ENCODE results near the gene NEK9.

Gene NEK9

GRCh38 chr14:75101491-75101890, 25.4 kb downstream of the NEK9 start:
- H2BK120ac ChIP-seq (ENCODE audit: low read depth, low read length) = no peak overlapping the region
- no peak overlapping the region for H4K91ac ChIP-seq (ENCODE audit: low read length)
- no peak overlapping the region for H2BK15ac ChIP-seq (ENCODE audit: low read depth, poor library complexity, severe bottlenecking)
- no peak overlapping the region for H3K27ac ChIP-seq (ENCODE audit: low read length, poor library complexity, severe bottlenecking)
- no peak overlapping the region for H2AK5ac ChIP-seq (ENCODE audit: low read length, severe bottlenecking)
- H4K8ac ChIP-seq (ENCODE audit: low read length) = no peak overlapping the region
- H3K4me1 ChIP-seq (ENCODE audit: control insufficient read depth, insufficient read depth, low read depth, low read length) = no peaks in the 10 kb centered on the region
- no peak overlapping the region for H3K23ac ChIP-seq (ENCODE audit: low read length in 2 of 2)
- 94% methylated on average over 3 of the region's 4 CpGs for WGBS
- no peak overlapping the region for H3K4me3 ChIP-seq (ENCODE audit: insufficient read depth in 1 of 2, low read depth in 1 of 2, low read length in 2 of 2)
- no peak overlapping the region for H2BK12ac ChIP-seq (ENCODE audit: low read length in 2 of 2)
- no peak overlapping the region for H3K14ac ChIP-seq (ENCODE audit: low read length in 2 of 2)
- H2AFZ ChIP-seq (ENCODE audit: low read depth, low read length) = no peak overlapping the region
- no peak overlapping the region for H3K4me2 ChIP-seq (ENCODE audit: low read length, poor library complexity, severe bottlenecking)
- H3K27me3 ChIP-seq (ENCODE audit: control insufficient read depth in 1 of 2, insufficient read depth in 1 of 2, low read length in 2 of 2) = no peaks in the 10 kb centered on the region
- peaks cover 22 to 93% of the 10 kb centered on the region in 2 experiments for H3K36me3 ChIP-seq (ENCODE audit: control insufficient read depth in 1 of 2, insufficient read depth in 2 of 2, low read depth in 1 of 2, low read length in 2 of 2)
- no peak for DNase-seq
- H3K9ac ChIP-seq (ENCODE audit: low read length) = no peak overlapping the region
- H3K18ac ChIP-seq (ENCODE audit: low read depth in 1 of 2, low read length in 2 of 2) = no peak overlapping the region
- H3K79me1 ChIP-seq (replicated peaks; ENCODE audit: low read length, poor library complexity, severe bottlenecking) = peaks cover 3% of the 10 kb centered on the region
- no peak overlapping the region for H3K4ac ChIP-seq (ENCODE audit: low read depth in 1 of 2, low read length in 2 of 2)
- no peaks in the 10 kb centered on the region for H3K9me3 ChIP-seq (ENCODE audit: control insufficient read depth, low read length)
- no peak overlapping the region for H2BK5ac ChIP-seq (ENCODE audit: low read depth, low read length, poor library complexity, severe bottlenecking)

GRCh38 chr14:75098682-75099081, 28.2 kb downstream of the NEK9 start:
- H3K27ac ChIP-seq (ENCODE audit: low read length, poor library complexity, severe bottlenecking) = no peak overlapping the region
- no peak overlapping the region for H2BK5ac ChIP-seq (ENCODE audit: low read depth, low read length, poor library complexity, severe bottlenecking)
- peaks cover 2% of the 10 kb centered on the region for H3K79me1 ChIP-seq (replicated peaks; ENCODE audit: low read length, poor library complexity, severe bottlenecking)
- H3K4me1 ChIP-seq (ENCODE audit: control insufficient read depth, insufficient read depth, low read depth, low read length) = no peaks in the 10 kb centered on the region
- H2BK120ac ChIP-seq (ENCODE audit: low read depth, low read length) = no peak overlapping the region
- no peak overlapping the region for H2BK12ac ChIP-seq (ENCODE audit: low read length in 2 of 2)
- H3K4me3 ChIP-seq (ENCODE audit: insufficient read depth in 1 of 2, low read depth in 1 of 2, low read length in 2 of 2) = no peak overlapping the region
- H3K27me3 ChIP-seq (ENCODE audit: control insufficient read depth in 1 of 2, insufficient read depth in 1 of 2, low read length in 2 of 2) = no peaks in the 10 kb centered on the region
- H3K9ac ChIP-seq (ENCODE audit: low read length) = no peak overlapping the region
- no peak for DNase-seq
- no peak overlapping the region for H3K14ac ChIP-seq (ENCODE audit: low read length in 2 of 2)
- no peak overlapping the region for H4K8ac ChIP-seq (ENCODE audit: low read length)
- no peak overlapping the region for H3K4ac ChIP-seq (ENCODE audit: low read depth in 1 of 2, low read length in 2 of 2)
- no peak overlapping the region for H2AK5ac ChIP-seq (ENCODE audit: low read length, severe bottlenecking)
- 86% methylated on average over 1 of the region's 1 CpG for WGBS
- H3K23ac ChIP-seq (ENCODE audit: low read length in 2 of 2) = no peak overlapping the region
- H3K36me3 ChIP-seq (ENCODE audit: control insufficient read depth in 1 of 2, insufficient read depth in 2 of 2, low read depth in 1 of 2, low read length in 2 of 2) = peaks cover 19 to 82% of the 10 kb centered on the region in 2 experiments
- H3K9me3 ChIP-seq (ENCODE audit: control insufficient read depth, low read length) = no peaks in the 10 kb centered on the region
- no peak overlapping the region for H2BK15ac ChIP-seq (ENCODE audit: low read depth, poor library complexity, severe bottlenecking)
- H2AFZ ChIP-seq (ENCODE audit: low read depth, low read length) = no peak overlapping the region
- no peak overlapping the region for H3K18ac ChIP-seq (ENCODE audit: low read depth in 1 of 2, low read length in 2 of 2)
- no peak overlapping the region for H3K4me2 ChIP-seq (ENCODE audit: low read length, poor library complexity, severe bottlenecking)
- H4K91ac ChIP-seq (ENCODE audit: low read length) = no peak overlapping the region

DNA sequence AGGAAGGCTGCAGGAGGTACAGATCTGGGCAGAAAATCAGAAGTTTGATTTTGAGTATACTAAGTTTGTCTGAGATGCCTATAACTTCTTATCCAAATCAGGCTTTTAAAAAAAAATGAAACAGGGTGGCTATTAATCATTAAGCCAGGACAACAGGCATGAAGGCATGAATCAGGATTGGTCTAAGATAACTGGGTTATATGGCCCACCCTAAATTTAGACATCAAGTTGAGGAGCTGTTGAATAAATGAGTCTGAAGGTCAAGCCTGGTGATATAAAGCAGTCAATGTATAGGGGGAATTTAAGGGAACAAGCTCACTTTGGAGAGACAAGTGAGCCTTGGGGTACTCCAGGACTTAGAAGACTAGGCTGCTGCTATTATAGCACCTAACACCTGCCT, 28.6 kb downstream of the NEK9 start:
- Histone ChIP-seq H3K4me1 (ENCODE audit: control insufficient read depth, insufficient read depth, low read depth, low read length) (no peaks in the 10 kb centered on the region), H3K9ac (ENCODE audit: low read length) (no peak overlapping the region), H3K27me3 (ENCODE audit: control insufficient read depth in 1 of 2, insufficient read depth in 1 of 2, low read length in 2 of 2) (no peaks in the 10 kb centered on the region), H3K9me3 (ENCODE audit: control insufficient read depth, low read length) (no peaks in the 10 kb centered on the region), H3K23ac (ENCODE audit: low read length in 2 of 2) (no peak overlapping the region), H3K4me2 (ENCODE audit: low read length, poor library complexity, severe bottlenecking) (no peak overlapping the region), H2AK5ac (ENCODE audit: low read length, severe bottlenecking) (no peak overlapping the region), H4K8ac (ENCODE audit: low read length) (no peak overlapping the region), H2BK120ac (ENCODE audit: low read depth, low read length) (no peak overlapping the region), H2BK5ac (ENCODE audit: low read depth, low read length, poor library complexity, severe bottlenecking) (no peak overlapping the region), H3K79me1 (replicated peaks; ENCODE audit: low read length, poor library complexity, severe bottlenecking) (peaks cover 1% of the 10 kb centered on the region), H3K4ac (ENCODE audit: low read depth in 1 of 2, low read length in 2 of 2) (no peak overlapping the region), H3K4me3 (ENCODE audit: insufficient read depth in 1 of 2, low read depth in 1 of 2, low read length in 2 of 2) (no peak overlapping the region), H2BK12ac (ENCODE audit: low read length in 2 of 2) (no peak overlapping the region), H3K14ac (ENCODE audit: low read length in 2 of 2) (no peak overlapping the region), H3K27ac (ENCODE audit: low read length, poor library complexity, severe bottlenecking) (no peak overlapping the region), H2AFZ (ENCODE audit: low read depth, low read length) (no peak overlapping the region), H3K18ac (ENCODE audit: low read depth in 1 of 2, low read length in 2 of 2) (no peak overlapping the region), H2BK15ac (ENCODE audit: low read depth, poor library complexity, severe bottlenecking) (no peak overlapping the region), H4K91ac (ENCODE audit: low read length) (no peak overlapping the region), H3K36me3 (ENCODE audit: control insufficient read depth in 1 of 2, insufficient read depth in 2 of 2, low read depth in 1 of 2, low read length in 2 of 2) (peaks cover 19 to 81% of the 10 kb centered on the region in 2 experiments)
- DNase-seq = no peak

DNA sequence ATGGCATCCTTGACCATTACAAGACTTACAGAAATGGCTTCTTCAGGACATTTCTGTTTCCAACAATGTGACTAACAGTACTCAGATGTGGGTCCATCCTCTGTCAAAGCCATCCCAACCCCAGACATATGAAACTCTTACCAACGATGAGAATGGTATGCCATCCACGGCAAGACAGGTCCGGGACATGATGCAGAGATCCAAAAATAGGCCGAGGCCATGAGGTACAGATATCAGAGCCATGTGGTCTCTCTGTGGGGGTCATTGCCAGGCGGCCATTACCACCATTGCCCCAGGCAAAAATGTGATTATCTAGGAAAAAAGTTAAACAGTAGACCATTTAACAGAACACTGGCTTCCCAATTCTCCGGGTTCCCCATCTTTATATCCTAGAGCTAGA, 29.9 kb downstream of the NEK9 start:
- Histone ChIP-seq H2BK15ac (ENCODE audit: low read depth, poor library complexity, severe bottlenecking) (no peak overlapping the region), H3K4me3 (ENCODE audit: insufficient read depth in 1 of 2, low read depth in 1 of 2, low read length in 2 of 2) (no peak overlapping the region), H3K4ac (ENCODE audit: low read depth in 1 of 2, low read length in 2 of 2) (no peak overlapping the region), H3K27ac (ENCODE audit: low read length, poor library complexity, severe bottlenecking) (no peak overlapping the region), H3K23ac (ENCODE audit: low read length in 2 of 2) (no peak overlapping the region), H3K36me3 (ENCODE audit: control insufficient read depth in 1 of 2, insufficient read depth in 2 of 2, low read depth in 1 of 2, low read length in 2 of 2) (peaks cover 19 to 81% of the 10 kb centered on the region in 2 experiments), H2BK120ac (ENCODE audit: low read depth, low read length) (no peak overlapping the region), H3K4me1 (ENCODE audit: control insufficient read depth, insufficient read depth, low read depth, low read length) (no peaks in the 10 kb centered on the region), H3K9ac (ENCODE audit: low read length) (no peak overlapping the region), H3K27me3 (ENCODE audit: control insufficient read depth in 1 of 2, insufficient read depth in 1 of 2, low read length in 2 of 2) (no peaks in the 10 kb centered on the region), H2BK5ac (ENCODE audit: low read depth, low read length, poor library complexity, severe bottlenecking) (no peak overlapping the region), H3K14ac (ENCODE audit: low read length in 2 of 2) (no peak overlapping the region), H4K91ac (ENCODE audit: low read length) (no peak overlapping the region), H3K18ac (ENCODE audit: low read depth in 1 of 2, low read length in 2 of 2) (no peak overlapping the region), H3K4me2 (ENCODE audit: low read length, poor library complexity, severe bottlenecking) (no peak overlapping the region), H2BK12ac (ENCODE audit: low read length in 2 of 2) (no peak overlapping the region), H3K79me1 (replicated peaks; ENCODE audit: low read length, poor library complexity, severe bottlenecking) (peaks cover 1% of the 10 kb centered on the region), H4K8ac (ENCODE audit: low read length) (no peak overlapping the region), H2AFZ (ENCODE audit: low read depth, low read length) (no peak overlapping the region), H2AK5ac (ENCODE audit: low read length, severe bottlenecking) (no peak overlapping the region), H3K9me3 (ENCODE audit: control insufficient read depth, low read length) (no peaks in the 10 kb centered on the region)
- no peak for DNase-seq
- WGBS = over 99% methylated on average over 6 of the region's 6 CpGs
